ENCODE data around the gene ABCD1. TPM values are rescaled to one million over a fixed set of nuclear protein-coding genes. Genes with fewer than 3 reads are reported as not detected.

The ABCD1 gene
- polyA plus RNA-seq, 4 donors = 10.1 to 37.3 (median 20.4) TPM

- no peak for FAIRE-seq
- 83 to 87% (median 84%) methylated on average over 12 to 14 of the region's 14 CpGs for WGBS, 3 donors
- Histone ChIP-seq H3K27ac (ENCODE audit: low read depth in 1 of 3, low read length in 2 of 3) (no peak overlapping the region), H3K4me1 (ENCODE audit: control insufficient read depth in 3 of 3, insufficient read depth in 2 of 3, low read depth in 1 of 3, low read length in 2 of 3) (no peaks in the 10 kb centered on the region), H3K9me3 (ENCODE audit: control insufficient read depth in 2 of 2, insufficient read depth in 1 of 2, low read depth in 1 of 2, low read length in 1 of 2) (no peaks in the 10 kb centered on the region), H3K36me3 (ENCODE audit: control insufficient read depth in 3 of 3, insufficient read depth in 2 of 3, low read depth in 1 of 3, low read length in 3 of 3) (no peaks in the 10 kb centered on the region), H3K27me3 (ENCODE audit: control insufficient read depth in 3 of 3, insufficient read depth in 3 of 3, low read length in 3 of 3) (no peaks in the 10 kb centered on the region), H3K4me3 (ENCODE audit: low read depth in 1 of 3, low read length in 3 of 3) (no peak overlapping the region)
- DNase-seq = no peak
Measured at GRCh38 chrX:153762626-153763173, 38.0 kb downstream of the ABCD1 start.

GRCh38 chrX:153763298-153763932 lies 38.8 kb downstream of the ABCD1 start:
- Histone ChIP-seq H3K4me1 (ENCODE audit: control insufficient read depth in 3 of 3, insufficient read depth in 2 of 3, low read depth in 1 of 3, low read length in 2 of 3) (no peaks in the 10 kb centered on the region), H3K27ac (ENCODE audit: low read depth in 1 of 3, low read length in 2 of 3) (no peak overlapping the region), H3K4me3 (ENCODE audit: low read depth in 1 of 3, low read length in 3 of 3) (no peak overlapping the region), H3K27me3 (ENCODE audit: control insufficient read depth in 3 of 3, insufficient read depth in 3 of 3, low read length in 3 of 3) (no peaks in the 10 kb centered on the region), H3K36me3 (ENCODE audit: control insufficient read depth in 3 of 3, insufficient read depth in 2 of 3, low read depth in 1 of 3, low read length in 3 of 3) (no peaks in the 10 kb centered on the region), H3K9me3 (ENCODE audit: control insufficient read depth in 2 of 2, insufficient read depth in 1 of 2, low read depth in 1 of 2, low read length in 1 of 2) (no peaks in the 10 kb centered on the region)
- 70 to 86% (median 74%) methylated on average over 12 to 18 of the region's 18 CpGs for WGBS, 3 donors
- no peak for DNase-seq
- no peak for FAIRE-seq

- no peaks in the 10 kb centered on the region for H3K9me3 ChIP-seq (ENCODE audit: control insufficient read depth in 2 of 2, insufficient read depth in 1 of 2, low read depth in 1 of 2, low read length in 1 of 2)
- 15 to 33% (median 29%) methylated on average over 17 to 26 of the region's 26 CpGs for WGBS, 3 donors
- H3K4me1 ChIP-seq (ENCODE audit: control insufficient read depth in 3 of 3, insufficient read depth in 2 of 3, low read depth in 1 of 3, low read length in 2 of 3) = no peaks in the 10 kb centered on the region
- H3K4me3 ChIP-seq (ENCODE audit: low read depth in 1 of 3, low read length in 3 of 3) = no peak within 1 kb of the TSS
- FAIRE-seq (no peak), DNase-seq (peak; percentile 68 to 72)
- no peaks in the 10 kb centered on the region for H3K27me3 ChIP-seq (ENCODE audit: control insufficient read depth in 3 of 3, insufficient read depth in 3 of 3, low read length in 3 of 3)
- H3K27ac ChIP-seq (ENCODE audit: low read depth in 1 of 3, low read length in 2 of 3) = peak within 1 kb of the TSS in 1 of 3 donors; percentile 9
- H3K36me3 ChIP-seq (ENCODE audit: control insufficient read depth in 3 of 3, insufficient read depth in 2 of 3, low read depth in 1 of 3, low read length in 3 of 3) = no peaks in the 10 kb centered on the region
Measured at GRCh38 chrX:153763989-153764755, 39.5 kb downstream of the ABCD1 start, which contains the start of gene PLXNB3. PLXNB3 (plus strand) TSS chrX:153764249; CDS start chrX:153765536, 1,287 bp downstream.

GRCh38 chrX:153764786-153765137 lies 40.1 kb downstream of the ABCD1 start:
- Histone ChIP-seq H3K36me3 (ENCODE audit: control insufficient read depth in 3 of 3, insufficient read depth in 2 of 3, low read depth in 1 of 3, low read length in 3 of 3) (no peaks in the 10 kb centered on the region), H3K27me3 (ENCODE audit: control insufficient read depth in 3 of 3, insufficient read depth in 3 of 3, low read length in 3 of 3) (no peaks in the 10 kb centered on the region), H3K9me3 (ENCODE audit: control insufficient read depth in 2 of 2, insufficient read depth in 1 of 2, low read depth in 1 of 2, low read length in 1 of 2) (no peaks in the 10 kb centered on the region), H3K4me3 (ENCODE audit: low read depth in 1 of 3, low read length in 3 of 3) (no peak overlapping the region), H3K4me1 (ENCODE audit: control insufficient read depth in 3 of 3, insufficient read depth in 2 of 3, low read depth in 1 of 3, low read length in 2 of 3) (no peaks in the 10 kb centered on the region), H3K27ac (ENCODE audit: low read depth in 1 of 3, low read length in 2 of 3) (peak overlapping the region in 1 of 3 donors; percentile 9)
- 29 to 86% (median 76%) methylated on average over 3 to 7 of the region's 7 CpGs for WGBS, 3 donors
- DNase-seq (no peak), FAIRE-seq (no peak)

- H3K4me1 ChIP-seq (ENCODE audit: control insufficient read depth in 3 of 3, insufficient read depth in 2 of 3, low read depth in 1 of 3, low read length in 2 of 3) = no peaks in the 10 kb centered on the region
- no peaks in the 10 kb centered on the region for H3K36me3 ChIP-seq (ENCODE audit: control insufficient read depth in 3 of 3, insufficient read depth in 2 of 3, low read depth in 1 of 3, low read length in 3 of 3)
- no peaks in the 10 kb centered on the region for H3K27me3 ChIP-seq (ENCODE audit: control insufficient read depth in 3 of 3, insufficient read depth in 3 of 3, low read length in 3 of 3)
- H3K9me3 ChIP-seq (ENCODE audit: control insufficient read depth in 2 of 2, insufficient read depth in 1 of 2, low read depth in 1 of 2, low read length in 1 of 2) = no peaks in the 10 kb centered on the region
- 67 to 83% (median 80%) methylated on average over 8 to 27 of the region's 27 CpGs for WGBS, 3 donors
- DNase-seq (no peak), FAIRE-seq (no peak)
- peak overlapping the region in 2 of 3 donors; percentile 24 to 38 for H3K27ac ChIP-seq (ENCODE audit: low read depth in 1 of 3, low read length in 2 of 3)
- no peak overlapping the region for H3K4me3 ChIP-seq (ENCODE audit: low read depth in 1 of 3, low read length in 3 of 3)
Measured at GRCh38 chrX:153765138-153766079, 40.8 kb downstream of the ABCD1 start.

GRCh38 chrX:153766098-153766817 lies 41.6 kb downstream of the ABCD1 start:
- no peaks in the 10 kb centered on the region for H3K4me1 ChIP-seq (ENCODE audit: control insufficient read depth in 3 of 3, insufficient read depth in 2 of 3, low read depth in 1 of 3, low read length in 2 of 3)
- no peak for FAIRE-seq
- 29 to 55% (median 41%) methylated on average over 20 to 21 of the region's 21 CpGs for WGBS, 3 donors
- no peaks in the 10 kb centered on the region for H3K36me3 ChIP-seq (ENCODE audit: control insufficient read depth in 3 of 3, insufficient read depth in 2 of 3, low read depth in 1 of 3, low read length in 3 of 3)
- no peaks in the 10 kb centered on the region for H3K27me3 ChIP-seq (ENCODE audit: control insufficient read depth in 3 of 3, insufficient read depth in 3 of 3, low read length in 3 of 3)
- no peaks in the 10 kb centered on the region for H3K9me3 ChIP-seq (ENCODE audit: control insufficient read depth in 2 of 2, insufficient read depth in 1 of 2, low read depth in 1 of 2, low read length in 1 of 2)
- H3K4me3 ChIP-seq (ENCODE audit: low read depth in 1 of 3, low read length in 3 of 3) = no peak overlapping the region
- peak overlapping the region in 1 of 3 donors; percentile 38 for H3K27ac ChIP-seq (ENCODE audit: low read depth in 1 of 3, low read length in 2 of 3)
- DNase-seq = peak in 1 of 2 donors; percentile 24

GRCh38 chrX:153766871-153767673 lies 42.4 kb downstream of the ABCD1 start:
- DNase-seq = no peak
- WGBS, 3 donors = 62 to 86% (median 80%) methylated on average over 16 to 56 of the region's 56 CpGs
- no peak overlapping the region for H3K27ac ChIP-seq (ENCODE audit: low read depth in 1 of 3, low read length in 2 of 3)
- no peaks in the 10 kb centered on the region for H3K36me3 ChIP-seq (ENCODE audit: control insufficient read depth in 3 of 3, insufficient read depth in 2 of 3, low read depth in 1 of 3, low read length in 3 of 3)
- H3K4me1 ChIP-seq (ENCODE audit: control insufficient read depth in 3 of 3, insufficient read depth in 2 of 3, low read depth in 1 of 3, low read length in 2 of 3) = no peaks in the 10 kb centered on the region
- no peaks in the 10 kb centered on the region for H3K9me3 ChIP-seq (ENCODE audit: control insufficient read depth in 2 of 2, insufficient read depth in 1 of 2, low read depth in 1 of 2, low read length in 1 of 2)
- H3K4me3 ChIP-seq (ENCODE audit: low read depth in 1 of 3, low read length in 3 of 3) = no peak overlapping the region
- no peak for FAIRE-seq
- H3K27me3 ChIP-seq (ENCODE audit: control insufficient read depth in 3 of 3, insufficient read depth in 3 of 3, low read length in 3 of 3) = no peaks in the 10 kb centered on the region
